Heart left ventricle (tissue), 13 donors: ENCODE results near the gene PTPN11.

Experiments
- CTCF ChIP-seq, 12 donors: fragments of 200-600 bp; sonication (generic) in 4 of 12; IDR thresholded peaks; one replicate each; pipeline versions ENCODE4 v1.5.0 to v1.8.0; 2018 to 2022; ENCODE audit warnings: antibody characterized with exemption in 12 of 12, mild to moderate bottlenecking in 5 of 12
- POLR2A ChIP-seq, 2 donors: fragments of 450-650 bp; IDR thresholded peaks; one replicate each; pipeline ENCODE4 v1.6.1; 2017; ENCODE audit warnings: antibody characterized with exemption in 2 of 2, mild to moderate bottlenecking in 2 of 2, moderate library complexity in 2 of 2
- donor health status: ischemic (EF 13 %, LVEDD 7.1; RV severe dilation, severe dysfunction).
- donor health status: DM: no; HTN: yes; CAD: no.
- donor health status: DM: no; HTN: no; CAD: no.
- donor health status: ischemic (EF 25% LVEDD 6.9; RV normal size, moderate dysfunction).
- donor health status: ischemic (EF 25% LVEDD 5.7; RV mildly dilated, moderate dysfunction).
- donor health status: ischemic (EF 35%, LVEDD 5.7; RV mildly dilated, moderate dysfunction).
- donor health status: nonischemic (EF 11% LVEDD 7.7; RV severe dilation, severe dysfunction).
- donor health status: DM: yes; HTN: yes; CAD: no.
- donor health status: PGD.
- donor health status: ischemic (EF 29% LVEDD 5.4; RV normal size, mild dysfunction).
- donor health status: nonischemic (EF 23%, LVEDD 6.1; RV moderate dilation, normal function).

- TF ChIP-seq CTCF (IDR thresholded peaks at IDR 0.05) (no peak), POLR2A (IDR thresholded peaks at IDR 0.05) (no peak)
These were observed 132.9 kb downstream of the PTPN11 start for GRCh38 chr12:112551681-112552080.
